ENCODE measurements around the gene IL34.
"Not testable (repeated sequence)": the region's sequence is repeated elsewhere in the genome, so short reads cannot be mapped to it uniquely, and the experiment has no call there.

Gene IL34

DNA sequence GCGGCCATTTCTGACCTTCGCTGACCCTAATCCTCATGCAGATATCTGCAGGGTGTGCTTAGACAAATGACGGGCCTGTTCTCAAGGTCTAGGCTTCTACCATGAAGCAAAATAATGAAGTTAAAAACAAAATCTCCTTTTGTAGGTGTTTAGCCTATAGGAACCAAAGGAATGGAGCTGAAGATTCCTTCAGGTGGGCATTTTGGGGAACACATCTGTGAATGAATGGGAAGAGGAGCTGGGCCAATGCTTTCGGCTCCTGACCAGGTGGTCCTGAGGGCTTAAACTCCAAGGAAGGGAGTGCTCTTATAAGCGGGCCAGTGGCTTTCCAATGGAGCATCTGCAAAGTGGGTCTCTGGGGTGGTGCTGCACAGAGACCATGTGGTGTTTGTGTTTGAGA is 14.1 kb upstream of the IL34 start:
- no peak for DNase-seq (ENCODE audit: low spot score)

DNA sequence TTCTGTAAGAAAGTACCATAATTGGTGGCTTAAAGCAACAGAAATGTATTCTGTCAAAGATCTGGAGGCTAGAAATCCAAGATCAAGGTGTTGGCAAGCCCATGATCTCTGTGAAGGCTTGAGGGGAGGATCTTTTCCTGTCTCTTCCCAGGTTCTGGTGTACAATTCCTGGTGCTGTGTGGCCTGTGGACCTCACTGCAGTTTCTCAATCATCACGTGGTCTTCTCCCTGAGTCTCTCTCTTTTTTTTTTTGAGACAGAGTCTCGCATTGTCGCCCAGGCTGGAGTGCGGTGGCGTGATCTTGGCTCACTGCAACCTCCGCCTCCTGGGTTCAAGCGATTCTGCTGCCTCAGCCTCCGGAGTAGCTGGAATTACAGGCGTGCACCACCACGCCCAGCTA is 12.7 kb upstream of the IL34 start:
- not testable (repeated sequence) for DNase-seq (ENCODE audit: low spot score)

DNA sequence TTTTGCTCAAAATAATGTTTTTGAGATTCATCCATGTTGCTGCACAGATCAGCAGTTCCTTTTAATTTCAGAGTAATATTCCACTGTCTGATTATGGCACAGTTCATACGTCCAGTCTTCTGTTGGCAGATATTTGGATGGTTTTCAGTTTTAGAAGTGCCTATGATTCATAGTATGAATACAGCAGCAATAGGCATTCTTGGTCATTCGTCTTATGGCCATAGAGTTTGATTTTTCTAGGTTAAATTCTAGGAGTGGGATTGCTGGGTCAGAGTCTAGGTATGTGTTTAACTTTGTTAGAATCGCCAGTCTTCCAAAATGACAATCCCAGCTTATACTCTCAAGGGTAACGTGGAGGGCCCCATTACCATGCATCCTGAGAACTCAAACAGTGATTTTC is 11.5 kb upstream of the IL34 start:
- DNase-seq (ENCODE audit: low spot score) = no peak

DNA sequence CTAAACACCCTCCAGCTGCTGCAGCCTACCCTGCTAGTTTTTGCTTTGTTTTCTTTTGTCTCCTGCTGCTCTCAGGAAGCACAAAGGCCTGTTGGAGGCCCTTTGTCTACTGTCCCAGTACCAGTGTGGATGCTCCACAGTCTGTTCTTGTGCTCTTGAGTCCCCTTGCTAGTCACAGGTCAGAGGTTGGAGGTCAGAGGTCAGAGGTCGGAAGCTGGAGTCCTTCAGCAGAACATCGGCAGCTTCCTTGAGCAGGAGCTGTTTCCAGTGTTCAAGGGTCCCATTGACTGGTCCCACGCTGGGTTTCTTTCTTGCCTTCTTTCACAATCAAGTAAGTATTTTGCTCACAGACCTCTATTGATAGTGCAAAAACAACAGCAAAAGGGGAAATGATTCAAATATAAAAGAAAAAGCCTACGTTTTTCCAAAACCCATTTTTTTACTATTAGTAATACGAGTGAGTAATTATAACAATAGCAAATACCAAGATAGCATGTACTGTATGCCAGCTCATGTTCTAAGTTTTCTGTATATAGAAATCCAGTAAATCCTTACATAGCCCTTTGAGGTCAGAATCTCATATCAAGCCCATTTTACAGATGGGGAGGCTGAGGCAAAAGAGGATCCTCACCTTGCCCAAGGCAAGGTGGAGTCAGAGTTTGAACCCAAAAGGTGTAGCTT is 10.9 kb upstream of the IL34 start:
- peak; percentile 72 for DNase-seq (ENCODE audit: low spot score)

DNA sequence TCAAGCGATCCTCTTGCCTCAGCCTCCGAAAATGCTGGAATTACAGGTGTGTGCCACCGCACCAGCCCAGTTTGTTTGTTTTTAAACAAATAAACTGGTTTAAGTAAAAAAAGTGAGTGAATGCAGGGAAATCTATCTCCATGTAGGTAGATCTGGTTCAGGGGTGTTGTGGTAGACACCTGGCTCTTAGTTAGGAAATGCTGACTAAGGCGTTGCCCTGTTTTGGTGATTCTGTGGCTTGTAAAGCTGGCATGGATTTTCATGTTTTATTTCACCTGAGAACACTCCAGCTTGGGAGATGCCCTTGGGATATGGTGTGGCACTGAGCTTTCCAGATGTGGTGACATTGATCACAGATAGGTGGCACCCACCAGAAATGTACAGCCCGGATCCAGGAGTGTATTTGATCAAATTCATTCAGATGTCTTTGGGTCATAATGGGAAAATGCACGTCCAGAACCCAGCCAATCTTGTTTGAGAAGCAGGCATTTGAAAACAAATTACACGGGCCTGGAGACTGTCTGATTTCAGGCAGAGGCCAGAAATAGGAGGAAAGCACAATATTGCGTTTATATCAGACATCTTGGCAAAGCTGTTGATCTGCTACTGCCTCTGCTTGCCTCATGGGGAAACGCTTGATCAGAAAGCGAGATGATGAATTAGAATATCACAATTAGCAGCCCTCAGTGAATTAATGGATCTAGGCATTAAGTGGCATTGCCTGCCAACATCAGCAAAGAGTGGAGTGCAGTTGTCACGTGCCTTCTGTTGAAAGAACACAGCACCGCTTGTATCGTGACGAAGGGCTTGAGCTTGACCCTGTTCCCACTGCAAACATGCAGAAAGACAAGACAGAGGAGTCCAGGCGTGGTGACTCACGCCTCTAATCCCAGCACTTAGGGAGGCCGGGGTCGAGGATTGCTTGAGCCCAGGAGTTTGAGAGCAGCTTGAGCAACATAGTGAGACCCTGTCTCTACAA is 7.3 kb upstream of the IL34 start:
- no peak for DNase-seq (ENCODE audit: low spot score)

DNA sequence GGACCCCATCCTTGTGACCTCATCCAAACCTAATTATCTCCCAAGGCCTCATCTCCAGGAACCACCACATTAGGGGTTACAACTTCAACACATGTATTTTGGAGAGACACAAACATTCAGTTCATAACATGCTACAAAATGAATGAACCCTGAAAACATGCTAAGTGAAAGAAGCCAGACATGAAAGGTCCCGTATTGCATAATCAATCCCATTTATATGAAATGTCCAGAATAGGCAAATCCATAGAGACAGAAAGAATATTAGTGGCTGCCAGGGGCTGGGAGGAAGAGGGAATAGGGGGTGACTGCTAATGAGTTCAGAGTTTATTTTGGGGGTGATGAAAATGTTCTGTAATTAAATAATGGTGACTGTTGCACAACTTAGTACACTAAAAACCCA is 3.7 kb upstream of the IL34 start:
- DNase-seq (ENCODE audit: low spot score) = no peak

DNA sequence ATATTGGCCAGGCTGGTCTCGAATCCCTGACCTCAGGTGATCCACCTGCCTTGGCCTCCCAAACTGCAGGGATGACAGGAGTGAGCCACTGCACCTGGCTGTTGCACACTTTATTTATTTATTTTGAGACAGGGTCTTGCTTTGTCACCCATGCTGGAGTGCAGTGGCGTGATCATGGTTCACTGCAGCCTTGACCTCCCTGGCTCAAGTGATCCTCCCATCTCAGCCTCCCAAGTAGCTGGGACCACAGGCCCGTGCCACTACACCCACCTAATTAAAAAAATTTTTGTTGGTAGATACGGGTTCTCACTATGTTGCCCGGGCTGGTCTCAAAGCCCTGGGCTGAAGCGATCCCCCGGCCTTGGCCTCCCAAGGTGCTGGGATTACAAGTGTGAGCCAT is 3.1 kb upstream of the IL34 start:
- not testable (repeated sequence) for DNase-seq (ENCODE audit: low spot score)

DNA sequence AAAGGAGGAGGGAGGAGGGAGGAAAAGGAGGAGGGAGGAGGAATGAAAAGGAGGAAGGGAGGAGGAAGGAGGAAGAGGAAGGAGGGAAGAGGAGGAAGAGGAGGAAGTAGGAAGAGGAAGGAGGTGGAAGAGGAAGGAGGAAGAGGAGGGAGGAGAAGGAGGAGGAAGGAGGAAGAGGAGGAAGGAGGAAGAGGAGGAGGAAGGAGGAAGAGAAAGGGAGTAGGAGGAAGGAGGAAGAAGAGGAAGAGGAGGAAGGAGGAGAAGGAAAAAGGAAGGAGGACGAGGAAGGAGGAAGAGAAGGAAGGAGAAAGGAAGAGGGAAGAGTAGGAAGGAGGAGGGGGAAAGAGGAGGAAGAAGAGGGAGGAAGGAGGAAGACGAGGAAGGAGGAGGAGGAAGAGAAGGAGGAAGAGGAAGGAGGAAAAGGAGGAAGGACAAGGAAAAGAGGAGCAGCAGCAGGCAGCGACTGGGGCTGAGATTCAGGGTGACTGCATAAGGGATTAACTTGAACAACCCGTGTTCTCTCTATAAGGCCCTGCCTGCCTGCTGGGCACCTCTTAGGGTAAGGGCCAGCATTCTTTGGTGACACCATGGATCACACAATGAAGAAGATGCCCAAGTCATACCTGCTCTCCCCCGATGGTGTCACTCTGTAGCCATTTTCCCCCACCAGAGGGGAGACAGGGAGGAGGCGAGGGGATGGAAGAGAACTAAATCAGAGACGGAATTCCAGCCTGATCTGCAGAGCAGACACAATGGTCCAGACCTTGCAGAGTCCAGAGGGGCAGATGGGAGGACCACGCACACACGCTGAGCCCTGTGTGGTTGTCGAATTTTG is 1.4 kb upstream of the IL34 start:
- DNase-seq (ENCODE audit: low spot score) = no peak

DNA sequence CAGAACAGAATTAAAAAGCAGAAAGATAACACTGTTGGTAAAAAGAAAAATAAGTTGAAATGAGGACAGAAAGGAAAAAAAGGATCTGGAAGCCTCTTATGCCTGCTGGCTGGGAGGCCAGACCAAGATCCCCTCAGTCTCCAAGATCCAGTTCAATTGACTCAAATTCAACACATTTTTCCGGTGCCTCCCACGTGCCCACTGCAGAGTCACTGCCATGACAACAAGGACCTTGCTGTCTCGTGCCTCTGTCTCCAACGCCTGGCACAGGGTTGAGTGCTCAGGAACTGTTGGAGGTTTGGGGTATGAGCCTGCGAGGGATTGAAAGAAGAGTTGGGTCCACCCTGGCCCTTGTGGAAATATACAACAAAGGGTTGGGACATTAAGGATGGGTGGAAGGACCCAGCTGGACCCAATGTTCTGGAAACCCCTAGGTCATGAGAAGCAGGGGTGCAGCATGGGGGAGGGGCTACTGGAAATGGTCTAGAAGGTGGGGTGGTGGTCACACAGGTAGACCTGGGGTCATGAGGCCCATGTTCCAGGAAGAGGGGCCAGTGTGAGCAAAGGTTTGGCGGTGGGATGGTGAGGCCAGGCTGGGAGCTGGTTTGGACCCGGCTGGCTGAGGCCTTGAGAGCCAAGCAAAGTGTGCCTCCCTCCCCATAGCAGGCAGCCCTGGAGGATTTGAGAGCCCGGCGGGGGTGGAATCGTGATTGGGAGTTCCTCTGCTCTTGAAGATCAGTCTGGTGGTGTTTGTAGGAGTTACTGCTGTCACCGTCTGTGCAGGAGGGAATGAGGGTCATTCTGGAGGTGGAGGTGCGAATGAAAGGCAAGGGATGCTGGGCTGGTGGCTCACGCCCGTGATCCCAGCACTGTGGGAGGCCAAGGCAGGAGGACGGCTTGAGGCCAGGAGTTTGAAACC is 1.3 kb downstream of the IL34 start:
- no peak for DNase-seq (ENCODE audit: low spot score)

GRCh38 chr16:70648606-70649005 is 2.2 kb downstream of the IL34 start:
- DNase-seq (ENCODE audit: low spot score) = no peak

DNA sequence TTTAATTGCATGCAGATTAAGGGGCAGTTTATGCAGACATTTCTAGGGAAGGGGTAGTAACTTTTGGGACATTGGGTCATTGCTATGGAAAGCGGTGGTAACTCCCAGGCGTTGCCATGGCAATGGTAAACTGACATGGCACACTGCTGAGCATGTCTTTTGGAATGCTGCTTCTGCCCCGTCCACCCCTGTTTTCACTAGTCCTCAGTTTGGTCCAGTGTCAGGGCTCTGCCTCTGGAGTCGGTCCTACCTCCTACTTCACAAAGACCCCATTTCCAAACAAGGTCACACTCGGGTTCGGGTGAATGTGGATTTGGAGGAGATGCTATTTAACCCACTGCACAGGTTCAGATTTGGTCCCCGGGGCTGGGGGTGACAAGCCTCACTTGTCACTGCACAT is 2.9 kb downstream of the IL34 start:
- no peak for DNase-seq (ENCODE audit: low spot score)

GRCh38 chr16:70650216-70650615 is 3.9 kb downstream of the IL34 start:
- no peak for DNase-seq (ENCODE audit: low spot score)

DNA sequence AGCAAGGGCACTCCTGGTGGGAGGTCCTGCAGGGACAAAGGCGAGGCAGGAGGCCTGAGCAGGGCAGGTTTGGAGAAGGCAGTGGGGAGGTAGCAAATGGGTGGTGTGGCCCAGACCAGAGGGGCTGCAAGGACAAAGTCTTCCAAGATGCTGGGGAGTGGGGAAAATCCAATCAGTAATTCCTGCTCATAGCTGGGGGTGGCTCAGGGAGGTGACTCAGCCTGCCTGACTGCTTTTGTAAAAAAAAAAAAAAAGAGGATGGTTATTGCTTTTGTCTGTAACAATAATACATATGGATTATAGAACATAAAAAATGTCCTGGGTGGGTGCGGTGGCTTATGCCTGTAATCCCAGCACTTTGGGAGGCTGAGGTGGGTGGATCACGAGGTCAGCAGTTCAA is 5.2 kb downstream of the IL34 start:
- DNase-seq (ENCODE audit: low spot score) = no peak

DNA sequence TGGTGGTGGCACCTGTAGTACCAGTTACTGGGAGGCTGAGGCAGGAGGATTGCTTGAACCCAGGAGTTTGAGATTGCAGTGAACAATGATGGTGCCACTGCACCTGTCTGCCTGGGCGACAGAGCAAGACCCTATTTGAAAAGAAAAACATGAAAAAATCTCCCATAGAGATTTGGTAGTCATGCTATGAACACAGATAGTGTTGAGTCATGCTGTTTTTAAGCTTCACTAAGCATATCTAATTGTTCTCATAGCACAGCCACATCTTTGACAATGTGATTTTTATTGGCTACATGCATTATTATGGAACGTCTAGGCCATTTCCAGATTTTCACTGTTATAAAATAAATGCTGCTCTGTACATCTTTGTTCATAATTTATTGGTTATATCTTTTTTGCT is 6.0 kb downstream of the IL34 start:
- DNase-seq (ENCODE audit: low spot score) = no peak

GRCh38 chr16:70653406-70653805 is 7.0 kb downstream of the IL34 start:
- no peak for DNase-seq (ENCODE audit: low spot score)

GRCh38 chr16:70653809-70654771 is 7.7 kb downstream of the IL34 start:
- peak; percentile 74 for DNase-seq (ENCODE audit: low spot score)

- no peak for DNase-seq (ENCODE audit: low spot score)
These were observed 9.8 kb downstream of the IL34 start for GRCh38 chr16:70656065-70656711.

GRCh38 chr16:70656712-70657263 is 10.4 kb downstream of the IL34 start:
- DNase-seq (ENCODE audit: low spot score) = no peak

DNA sequence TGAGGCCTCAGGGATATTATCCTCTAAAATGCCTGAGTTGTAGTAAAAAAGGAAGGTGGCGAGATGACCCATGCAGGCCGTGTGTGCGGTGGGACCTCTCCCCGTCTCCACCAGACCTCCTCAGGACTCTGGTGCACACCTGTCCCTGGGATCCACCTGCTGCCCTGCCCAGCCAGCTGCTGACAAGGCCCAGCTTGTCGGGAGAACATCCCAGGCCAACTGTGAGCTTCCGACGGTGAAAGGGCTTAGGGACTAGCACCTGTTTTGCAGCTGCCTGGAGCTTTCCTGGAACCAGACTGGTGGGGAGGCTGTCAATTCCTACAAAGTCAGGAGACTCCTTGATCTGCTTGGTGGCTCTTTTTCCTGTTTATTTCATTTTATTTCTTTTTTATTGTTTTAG is 11.6 kb downstream of the IL34 start:
- DNase-seq (ENCODE audit: low spot score) = no peak

Data from iPS-NIHi11 (cell line).